K562 (cell line): Measurements from ENCODE around the gene MACROH2A2. TPM values are rescaled to one million over a fixed set of nuclear protein-coding genes. Genes with fewer than 3 reads are reported as not detected.

Experiments
- ATAC-seq: fragments of 200-7000 bp; cut with Tn5 transposase; 3 replicates; pipeline ENCODE4 v1.9.1; 2020; ENCODE audit warnings: moderate library complexity
- BruUV-seq: library from RNA; stranded (reverse); fragments of 400-500 nt; replicated peaks from 2 replicates; lab custom pipeline; 2021; lab: Mats Ljungman, UMichigan
- CTCF ChIA-PET: fragments of 300-600 bp; formaldehyde crosslinking; extraction: SDS; loops from one replicate; lab custom pipeline; 2021; ENCODE audit warnings: low intra/inter-chr PET ratio; lab: Yijun Ruan, JAX
- POLR2A ChIA-PET: fragments of 300-600, 350-650 bp; sonication (Branson Sonifier 250); formaldehyde crosslinking; extraction: SDS; loops from one replicate; lab custom pipeline; 2021; ENCODE audit warnings: antibody characterized with exemption, inconsistent platforms; lab: Yijun Ruan, JAX
- DNase-seq, 4 experiments: peaks; one replicate each; pipeline versions ENCODE4 v3.0.0 to v3.0.0-alpha.2; 2011 to 2018; ENCODE audit warnings: low spot score in 3 of 4, mixed read lengths in 3 of 4; ENCODE audit errors: extremely low read depth in 1 of 4
- FAIRE-seq: peaks from 2 replicates; lab custom pipeline; 2011; peaks lifted over from hg19 to GRCh38; lab: Jason Lieb, UNC
- H2AFZ ChIP-seq: 2 replicates; pipeline ENCODE4 v1.6.0; 2011; ENCODE audit warnings: low read depth, low read length, control low read depth, inconsistent platforms
- H3K27ac ChIP-seq: fragments of 200-600 bp; 3 replicates; pipeline ENCODE4 v1.8.0; 2011; ENCODE audit warnings: low read depth, mild to moderate bottlenecking, control low read depth, inconsistent platforms, low read length, moderate library complexity, mixed read lengths; ENCODE audit errors: extremely low read depth
- H3K27me3 ChIP-seq, 2 experiments: fragments of 300-600 bp in 1 of 2; 2 replicates in 1 of 2; 3 replicates in 1 of 2; pipeline versions ENCODE4 v1.6.0 to v1.8.0; 2011; ENCODE audit warnings: inconsistent platforms in 2 of 2, low read length in 2 of 2, mild to moderate bottlenecking in 1 of 2, mixed read lengths in 1 of 2, moderate library complexity in 1 of 2; ENCODE audit not compliant: control insufficient read depth in 2 of 2, insufficient read depth in 2 of 2
- H3K36me3 ChIP-seq: fragments of 300-600 bp; 3 replicates; pipeline ENCODE4 v1.8.0; 2011; ENCODE audit warnings: mild to moderate bottlenecking, low read length, inconsistent platforms; ENCODE audit not compliant: control insufficient read depth, insufficient read depth
- H3K4me1 ChIP-seq, 2 experiments: fragments of 200-600 bp in 1 of 2; replicated peaks in 1 of 2; 2 replicates in 1 of 2; 3 replicates in 1 of 2; pipeline versions ENCODE4 v1.5.1 to v1.8.0; 2011; ENCODE audit warnings: inconsistent platforms in 2 of 2, low read length in 2 of 2, mild to moderate bottlenecking in 1 of 2, mixed read lengths in 1 of 2, moderate library complexity in 1 of 2; ENCODE audit not compliant: control insufficient read depth in 2 of 2, insufficient read depth in 2 of 2
- H3K4me2 ChIP-seq: 2 replicates; pipeline ENCODE4 v1.6.1; 2011; ENCODE audit warnings: low read length, control low read depth, inconsistent platforms, mixed read lengths; ENCODE audit not compliant: insufficient read depth
- H3K4me3 ChIP-seq: fragments of 200-600 bp; sonication (generic), shearing (Covaris generic); 2 replicates; pipeline ENCODE4 v1.5.1; 2016; ENCODE audit warnings: control low read depth, inconsistent platforms
- H3K79me2 ChIP-seq: fragments of 200-600 bp; 3 replicates; pipeline ENCODE4 v1.8.0; 2011; ENCODE audit warnings: low read length, inconsistent platforms; ENCODE audit not compliant: control insufficient read depth, insufficient read depth
- H3K9ac ChIP-seq, 2 experiments: 2 replicates each; pipeline versions ENCODE4 v1.6.0 to v1.6.1; 2011; ENCODE audit warnings: low read depth in 2 of 2, low read length in 2 of 2, control low read depth in 1 of 2, inconsistent platforms in 1 of 2, mild to moderate bottlenecking in 1 of 2, mixed read lengths in 1 of 2; ENCODE audit not compliant: insufficient read depth in 1 of 2
- H3K9me1 ChIP-seq: one replicate; pipeline ENCODE4 v1.6.0; 2011; ENCODE audit warnings: inconsistent platforms, mild to moderate bottlenecking, low read length, moderate library complexity; ENCODE audit not compliant: control insufficient read depth, insufficient read depth
- H3K9me3 ChIP-seq: replicated peaks from 2 replicates; pipeline ENCODE4 v1.5.1; 2011; ENCODE audit warnings: low read depth, low read length, inconsistent platforms; ENCODE audit not compliant: control insufficient read depth, insufficient read depth
- H4K20me1 ChIP-seq: replicated peaks from 2 replicates; pipeline ENCODE4 v1.6.1; 2011; ENCODE audit warnings: low read length, inconsistent platforms, mixed read lengths; ENCODE audit not compliant: control insufficient read depth, insufficient read depth
- E2F1 ChIP-seq: sonication (generic); formaldehyde crosslinking; IDR thresholded peaks from 2 replicates; pipeline ENCODE4 v1.8.1; 2023; ENCODE audit warnings: mild to moderate bottlenecking, missing genetic modification reagents, moderate library complexity
- E2F6 ChIP-seq, 2 experiments: IDR thresholded peaks; 2 replicates each; pipeline ENCODE4 v1.6.1; 2011; ENCODE audit warnings: borderline replicate concordance in 1 of 2, control low read depth in 1 of 2, low read depth in 1 of 2, low read length in 1 of 2, mild to moderate bottlenecking in 1 of 2, mixed read lengths in 1 of 2, moderate library complexity in 1 of 2; ENCODE audit not compliant: insufficient read depth in 1 of 2, insufficient read length in 1 of 2, poor library complexity in 1 of 2, severe bottlenecking in 1 of 2; ENCODE audit errors: extremely low read depth in 1 of 2
- FUS ChIP-seq: fragments of 200-400 bp; formaldehyde crosslinking; optimal IDR thresholded peaks from 2 replicates; pipeline ENCODE3; 2017; ENCODE audit warnings: low read depth, low read length
- GMEB1 ChIP-seq: fragments of 250-450 bp; sonication (Bioruptor Pico); IDR thresholded peaks from 2 replicates; pipeline ENCODE4 v1.4.0; 2020; ENCODE audit warnings: mild to moderate bottlenecking
- HLTF ChIP-seq: fragments of 450-650 bp; IDR thresholded peaks from 2 replicates; pipeline ENCODE4 v1.6.1; 2016
- IRF2 ChIP-seq: sonication (generic); formaldehyde crosslinking; IDR thresholded peaks from 2 replicates; pipeline ENCODE4 v1.8.1; 2022; ENCODE audit warnings: mild to moderate bottlenecking, missing genetic modification reagents
- KDM4B ChIP-seq, 2 experiments: fragments of 450-650 bp in 1 of 2; sonication (generic) in 1 of 2; IDR thresholded peaks; 2 replicates each; pipeline ENCODE4 v1.6.1; 2016 to 2017; ENCODE audit warnings: borderline replicate concordance in 2 of 2, antibody characterized with exemption in 1 of 2, low read depth in 1 of 2, mild to moderate bottlenecking in 1 of 2
- KDM5B ChIP-seq: fragments of 200-600 bp; sonication (generic); IDR thresholded peaks from 2 replicates; pipeline ENCODE4 v1.6.1; 2012; ENCODE audit warnings: low read depth, mild to moderate bottlenecking, moderate library complexity, low read length, control low read depth, inconsistent platforms; ENCODE audit not compliant: insufficient replicate concordance
- MEF2D ChIP-seq: conservative IDR thresholded peaks from 2 replicates; pipeline ENCODE4 v1.6.1; 2016; ENCODE audit warnings: low read depth, missing genetic modification characterization, missing compliant biosample characterization
- NCOA1 ChIP-seq: fragments of 450-650 bp; IDR thresholded peaks from 2 replicates; pipeline ENCODE4 v1.6.1; 2016; ENCODE audit warnings: low read depth
- NFIX ChIP-seq: fragments of 250-450 bp; sonication (Bioruptor Pico); IDR thresholded peaks from 2 replicates; pipeline ENCODE4 v1.4.0; 2020; ENCODE audit warnings: low read depth, mild to moderate bottlenecking, moderate library complexity
- PRMT5 ChIP-seq: sonication (generic); formaldehyde crosslinking; IDR thresholded peaks from 2 replicates; pipeline ENCODE4 v1.5.0; 2020; ENCODE audit warnings: missing genetic modification reagents
- SAFB2 ChIP-seq: fragments of 200-400 bp; formaldehyde crosslinking; IDR thresholded peaks from 2 replicates; pipeline ENCODE4 v1.6.1; 2018; ENCODE audit warnings: borderline replicate concordance, low read length, low read depth, moderate library complexity; ENCODE audit not compliant: severe bottlenecking
- U2AF2 ChIP-seq: fragments of 200-400 bp; formaldehyde crosslinking; optimal IDR thresholded peaks from 2 replicates; pipeline ENCODE3; 2017; ENCODE audit warnings: low read depth, mild to moderate bottlenecking, low read length
- ZBTB9 ChIP-seq: fragments of 450-650 bp; formaldehyde crosslinking; IDR thresholded peaks from 2 replicates; pipeline ENCODE4 v1.4.0; 2020; ENCODE audit warnings: mild to moderate bottlenecking, moderate library complexity
- ZFP30 ChIP-seq: fragments of 250-450 bp; sonication (Bioruptor Pico); IDR thresholded peaks from 2 replicates; pipeline ENCODE4 v1.8.0; 2022; ENCODE audit warnings: moderate library complexity, mild to moderate bottlenecking, inconsistent platforms, borderline replicate concordance
- ZNF174 ChIP-seq: fragments of 250-450 bp; sonication (Bioruptor Pico); IDR thresholded peaks from 2 replicates; pipeline ENCODE4 v1.4.0; 2020; ENCODE audit warnings: mild to moderate bottlenecking
- ZNF274 ChIP-seq: IDR thresholded peaks from 2 replicates; pipeline ENCODE4 v1.6.1; 2011; ENCODE audit warnings: low read depth, mild to moderate bottlenecking, low read length, moderate library complexity, borderline replicate concordance
- WGBS: fragments of 100-300 bp; shearing (Covaris generic); methylation state at CpG from one replicate; pipeline ENCODE4 v1.1.6; 2016; ENCODE audit warnings: low coverage, mixed read lengths; ENCODE audit not compliant: insufficient coverage; ENCODE audit errors: missing lambda C conversion rate; 5-methylcytosine and 5-hydroxymethylcytosine counted together
- in situ Hi-C: fragments of 300-500 bp; cut with MboI; formaldehyde crosslinking; loops from 4 replicates; pipeline ENCODE4 v1.15.0; 2018; ENCODE audit warnings: inconsistent platforms, mixed read lengths
- intact Hi-C: fragments of 100-400 bp; cut with micrococcal nuclease; formaldehyde crosslinking; loops from 2 replicates; pipeline ENCODE4 v1.14.2; 2022
- polyA plus RNA-seq, 8 experiments: library from polyadenylated mRNA; depleted of rRNA in 4 of 8; stranded (reverse) in 5 of 8; unstranded in 3 of 8; fragments of >200 nt; fragmentation: Nextera tagmentation in 2 of 8; fragmentation: Illumina TruSeq in 1 of 8; extraction: Ambion mirVana in 2 of 8; extraction: Trizol in 1 of 8; gene quantifications; 2 replicates each; pipeline versions ENCODE4 v1.2.1 to v1.2.3, GENCODE V29; 2011 to 2014; ENCODE audit warnings: inconsistent platforms in 1 of 8, missing spikeins in 1 of 8
- total RNA-seq, 7 experiments: library from RNA; depleted of rRNA in 6 of 7; stranded (reverse); fragments of >200 nt in 6 of 7; fragmentation: Illumina TruSeq in 2 of 7; extraction: Trizol in 2 of 7; gene quantifications; 2 replicates each; pipeline versions ENCODE4 v1.2.1 to v1.2.3, GENCODE V29; 2011 to 2021; ENCODE audit warnings: low replicate concordance in 1 of 7

Gene MACROH2A2
- total and polyA plus RNA-seq, 9 of the 15 experiments (the other 6 are each of a cell fraction or from before 2014, with no cell fraction given) = 0.07 TPM; not detected in 8

- FAIRE-seq (no peak), DNase-seq (no peak), ATAC-seq (no peak)
- Histone ChIP-seq H3K27me3 (no peaks in the 10 kb centered on the region; a peak in 1 of 5 replicates), H2AFZ (no peak overlapping the region), H3K9ac (no peak overlapping the region), H3K9me3 (no peaks in the 10 kb centered on the region), H3K27ac (no peak overlapping the region), H3K4me2 (no peak overlapping the region), H3K4me1 (peaks cover 4 to 8% of the 10 kb centered on the region in 2 experiments; a peak in 4 of 5 replicates), H3K36me3 (peaks cover 23% of the 10 kb centered on the region; the same call in 2 of the 3 replicates), H3K9me1 (peaks cover 4% of the 10 kb centered on the region), H3K79me2 (no peaks in the 10 kb centered on the region), H4K20me1 (peaks cover 10% of the 10 kb centered on the region), H3K4me3 (no peak overlapping the region)
- ChIA-PET CTCF (interaction anchor here (0.6 kb wide), 1 partner anchor 150 kb away, joined by 3 read pairs; no protein-coding TSS in a partner anchor), POLR2A (interaction anchor here (0.9 to 1.2 kb wide), 3 partner anchors 11 to 371 kb away, joined by 3 read pairs; no protein-coding TSS in a partner anchor)
- intact Hi-C loops = no loop called here
- BruUV-seq = no TSS peak
- 49% methylated on average over 8 of the region's 8 CpGs for WGBS
- TF ChIP-seq E2F1 (CRISPR knock-in tag) (no peak), NCOA1 (no peak), MEF2D (tag) (no peak), HLTF (no peak), SAFB2 (no peak), ZNF174 (CRISPR knock-in tag) (no peak), NFIX (no peak), PRMT5 (CRISPR knock-in tag) (no peak), U2AF2 (no peak), ZFP30 (CRISPR knock-in tag) (no peak), FUS (no peak), ZBTB9 (CRISPR knock-in tag) (no peak), KDM5B (no peak), ZNF274 (no peak), E2F6 (IDR thresholded peaks at IDR 0.05; ENCODE audit: borderline replicate concordance in 1 of 2, extremely low read depth in 1 of 2, insufficient read depth in 1 of 2, insufficient read length in 1 of 2, low read depth in 1 of 2, low read length in 1 of 2, poor library complexity in 1 of 2, severe bottlenecking in 1 of 2) (no peak), KDM4B (IDR thresholded peaks at IDR 0.05; ENCODE audit: borderline replicate concordance in 2 of 2, low read depth in 1 of 2) (no peak), IRF2 (CRISPR knock-in tag) (no peak), GMEB1 (CRISPR knock-in tag) (no peak)
- in situ Hi-C loops = no loop called here
These were observed 67.0 kb downstream of the MACROH2A2 start for GRCh38 chr10:70119623-70120022.
